ENCODE measurements around the gene EHMT1. TPM values are rescaled to one million over a fixed set of nuclear protein-coding genes. Genes with fewer than 3 reads are reported as not detected.
A peak's percentile ranks its signal among the peaks of the same experiment; 100 is the strongest.

EHMT1 gene
- polyA plus RNA-seq, 2 of the 4 experiments (the other 2 are of a cell fraction) = 41.3 to 48.0 TPM

DNA sequence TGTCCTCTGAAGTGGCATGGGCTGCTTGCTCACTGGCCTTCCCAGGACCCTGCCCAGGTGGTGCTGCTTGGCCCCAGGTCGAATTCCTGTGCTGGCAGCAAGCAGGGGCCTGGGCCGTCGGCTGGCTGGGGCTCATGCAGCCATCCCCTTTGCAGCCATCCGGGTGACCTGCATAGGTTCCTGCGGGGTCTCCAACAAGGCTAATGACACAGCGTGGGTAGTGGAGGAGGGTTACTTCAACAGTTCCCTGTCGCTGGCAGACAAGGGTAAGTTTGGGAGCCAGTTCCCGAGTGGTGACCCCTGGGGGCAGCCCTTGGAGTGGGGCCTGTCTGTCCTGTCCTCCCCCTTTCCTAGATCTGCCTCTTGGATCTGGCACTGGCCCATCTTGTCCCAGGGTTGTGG, 6.1 kb upstream of the EHMT1 start:
- Histone ChIP-seq H3K4me2 (peak overlapping the region; percentile 63), H3K4me1 (peaks cover 44% of the 10 kb centered on the region), H3K4me3 (no peak overlapping the region), H3K27ac (peak overlapping the region; percentile 81 to 88), H3K9me3 (no peaks in the 10 kb centered on the region)
- WGBS (ENCODE audit: missing lambda C conversion rate) = 64% methylated on average over 2 of the region's 8 CpGs
- DNase-seq (ENCODE audit: low read depth in 1 of 2, low spot score in 1 of 2) (no peak), FAIRE-seq (no peak), ATAC-seq (peak in 1 of 2 experiments; percentile 7; a peak in 2 of 6 replicates)
- TF ChIP-seq, protein P1, sequence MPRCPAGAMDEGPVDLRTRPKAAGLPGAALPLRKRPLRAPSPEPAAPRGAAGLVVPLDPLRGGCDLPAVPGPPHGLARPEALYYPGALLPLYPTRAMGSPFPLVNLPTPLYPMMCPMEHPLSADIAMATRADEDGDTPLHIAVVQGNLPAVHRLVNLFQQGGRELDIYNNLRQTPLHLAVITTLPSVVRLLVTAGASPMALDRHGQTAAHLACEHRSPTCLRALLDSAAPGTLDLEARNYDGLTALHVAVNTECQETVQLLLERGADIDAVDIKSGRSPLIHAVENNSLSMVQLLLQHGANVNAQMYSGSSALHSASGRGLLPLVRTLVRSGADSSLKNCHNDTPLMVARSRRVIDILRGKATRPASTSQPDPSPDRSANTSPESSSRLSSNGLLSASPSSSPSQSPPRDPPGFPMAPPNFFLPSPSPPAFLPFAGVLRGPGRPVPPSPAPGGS (IDR thresholded peaks at IDR 0.05) = 0 out of 3 replicates have a peak, but pooled peaks have one; percentile 23
- TF ChIP-seq HOXA7 (CRISPR knock-in tag; IDR thresholded peaks at IDR 0.05) (no peak), EHF (CRISPR knock-in tag; IDR thresholded peaks at IDR 0.05) (no peak), GATA3 (IDR thresholded peaks at IDR 0.05; ENCODE audit: borderline replicate concordance) (no peak), EHMT2 (IDR thresholded peaks at IDR 0.05; ENCODE audit: low read depth) (no peak), NR3C1 (IDR thresholded peaks at IDR 0.05) (no peak), MAZ (IDR thresholded peaks at IDR 0.05; ENCODE audit: borderline replicate concordance, low read depth, low read length) (no peak), POLR2A (IDR thresholded peaks at IDR 0.05; ENCODE audit: low read length) (no peak)
- POLR2A ChIA-PET = interaction anchor here (1.9 kb wide), 1 partner anchor 22 kb away, joined by 5 read pairs; the partner anchor contains the start of gene ZMYND19
- CTCF ChIA-PET = interaction anchor here (0.7 to 2.1 kb wide), 2 partner anchors 34 to 309 kb away, joined by 3 to 10 read pairs; partner anchors contain the start of gene DPH7

DNA sequence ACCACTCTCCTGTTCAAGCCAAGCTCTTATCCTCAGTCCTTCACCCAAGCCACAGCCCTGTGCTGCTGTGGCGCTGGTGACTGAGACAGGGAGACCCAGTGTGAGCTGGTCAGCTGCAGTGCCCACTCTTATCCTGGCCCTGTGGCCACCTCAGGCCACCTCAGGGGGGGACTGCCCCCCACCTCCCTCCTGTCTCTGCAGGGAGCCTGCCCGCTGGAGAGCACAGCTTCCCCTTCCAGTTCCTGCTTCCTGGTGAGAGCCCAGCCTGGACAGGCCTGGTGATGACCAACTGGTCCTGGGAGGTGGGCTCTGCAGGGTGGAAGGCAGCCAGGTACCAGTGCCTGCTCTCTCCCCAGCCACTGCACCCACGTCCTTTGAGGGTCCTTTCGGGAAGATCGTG, 5.5 kb upstream of the EHMT1 start:
- Histone ChIP-seq H3K27ac (peak overlapping the region; percentile 81 to 88; a peak in 4 of 6 replicates), H3K4me1 (peaks cover 44% of the 10 kb centered on the region), H3K4me3 (no peak overlapping the region), H3K9me3 (no peaks in the 10 kb centered on the region), H3K4me2 (peak overlapping the region; percentile 63; the same call in 1 of the 3 replicates)
- DNase-seq (ENCODE audit: low read depth in 1 of 2, low spot score in 1 of 2) (no peak), ATAC-seq (peak in 1 of 2 experiments; percentile 1; a peak in 1 of 6 replicates), FAIRE-seq (no peak)
- TF ChIP-seq ZSCAN20 (CRISPR knock-in tag; IDR thresholded peaks at IDR 0.05) (no peak), HEYL (CRISPR knock-in tag; IDR thresholded peaks at IDR 0.05) (no peak), EHF (CRISPR knock-in tag; IDR thresholded peaks at IDR 0.05) (no peak), FOSB (CRISPR knock-in tag; IDR thresholded peaks at IDR 0.05) (no peak), RARB (CRISPR knock-in tag; IDR thresholded peaks at IDR 0.05) (no peak), FOXS1 (CRISPR knock-in tag; IDR thresholded peaks at IDR 0.05) (no peak), KDM1A (IDR thresholded peaks at IDR 0.05; ENCODE audit: low read depth) (no peak), ZC3H11A (IDR thresholded peaks at IDR 0.05) (no peak), NR3C1 (IDR thresholded peaks at IDR 0.05) (no peak), CHD2 (IDR thresholded peaks at IDR 0.05; ENCODE audit: low read length, partially characterized antibody) (no peak), GATA3 (IDR thresholded peaks at IDR 0.05; ENCODE audit: borderline replicate concordance) (no peak), CBX2 (IDR thresholded peaks at IDR 0.05; ENCODE audit: borderline replicate concordance, low read depth) (no peak), JUN (IDR thresholded peaks at IDR 0.05) (0 out of 5 replicates have a peak, but pooled peaks of 1 of the 2 experiments have one; percentile 13)
- TF ChIP-seq, protein P2, sequence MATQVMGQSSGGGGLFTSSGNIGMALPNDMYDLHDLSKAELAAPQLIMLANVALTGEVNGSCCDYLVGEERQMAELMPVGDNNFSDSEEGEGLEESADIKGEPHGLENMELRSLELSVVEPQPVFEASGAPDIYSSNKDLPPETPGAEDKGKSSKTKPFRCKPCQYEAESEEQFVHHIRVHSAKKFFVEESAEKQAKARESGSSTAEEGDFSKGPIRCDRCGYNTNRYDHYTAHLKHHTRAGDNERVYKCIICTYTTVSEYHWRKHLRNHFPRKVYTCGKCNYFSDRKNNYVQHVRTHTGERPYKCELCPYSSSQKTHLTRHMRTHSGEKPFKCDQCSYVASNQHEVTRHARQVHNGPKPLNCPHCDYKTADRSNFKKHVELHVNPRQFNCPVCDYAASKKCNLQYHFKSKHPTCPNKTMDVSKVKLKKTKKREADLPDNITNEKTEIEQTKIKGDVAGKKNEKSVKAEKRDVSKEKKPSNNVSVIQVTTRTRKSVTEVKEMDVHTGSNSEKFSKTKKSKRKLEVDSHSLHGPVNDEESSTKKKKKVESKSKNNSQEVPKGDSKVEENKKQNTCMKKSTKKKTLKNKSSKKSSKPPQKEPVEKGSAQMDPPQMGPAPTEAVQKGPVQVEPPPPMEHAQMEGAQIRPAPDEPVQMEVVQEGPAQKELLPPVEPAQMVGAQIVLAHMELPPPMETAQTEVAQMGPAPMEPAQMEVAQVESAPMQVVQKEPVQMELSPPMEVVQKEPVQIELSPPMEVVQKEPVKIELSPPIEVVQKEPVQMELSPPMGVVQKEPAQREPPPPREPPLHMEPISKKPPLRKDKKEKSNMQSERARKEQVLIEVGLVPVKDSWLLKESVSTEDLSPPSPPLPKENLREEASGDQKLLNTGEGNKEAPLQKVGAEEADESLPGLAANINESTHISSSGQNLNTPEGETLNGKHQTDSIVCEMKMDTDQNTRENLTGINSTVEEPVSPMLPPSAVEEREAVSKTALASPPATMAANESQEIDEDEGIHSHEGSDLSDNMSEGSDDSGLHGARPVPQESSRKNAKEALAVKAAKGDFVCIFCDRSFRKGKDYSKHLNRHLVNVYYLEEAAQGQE (IDR thresholded peaks at IDR 0.05) = no peak
- TF ChIP-seq, protein P3, sequence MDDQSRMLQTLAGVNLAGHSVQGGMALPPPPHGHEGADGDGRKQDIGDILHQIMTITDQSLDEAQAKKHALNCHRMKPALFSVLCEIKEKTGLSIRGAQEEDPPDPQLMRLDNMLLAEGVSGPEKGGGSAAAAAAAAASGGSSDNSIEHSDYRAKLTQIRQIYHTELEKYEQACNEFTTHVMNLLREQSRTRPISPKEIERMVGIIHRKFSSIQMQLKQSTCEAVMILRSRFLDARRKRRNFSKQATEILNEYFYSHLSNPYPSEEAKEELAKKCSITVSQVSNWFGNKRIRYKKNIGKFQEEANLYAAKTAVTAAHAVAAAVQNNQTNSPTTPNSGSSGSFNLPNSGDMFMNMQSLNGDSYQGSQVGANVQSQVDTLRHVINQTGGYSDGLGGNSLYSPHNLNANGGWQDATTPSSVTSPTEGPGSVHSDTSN (IDR thresholded peaks at IDR 0.05) = peak; percentile 24; the same call in 1 of the 2 replicates
- TF ChIP-seq, protein P4, sequence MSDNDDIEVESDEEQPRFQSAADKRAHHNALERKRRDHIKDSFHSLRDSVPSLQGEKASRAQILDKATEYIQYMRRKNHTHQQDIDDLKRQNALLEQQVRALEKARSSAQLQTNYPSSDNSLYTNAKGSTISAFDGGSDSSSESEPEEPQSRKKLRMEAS (IDR thresholded peaks at IDR 0.05) = no peak
- WGBS (ENCODE audit: missing lambda C conversion rate) = 90% methylated on average over 4 of the region's 5 CpGs
- POLR2A ChIA-PET = interaction anchor here (1.9 kb wide), 1 partner anchor 22 kb away, joined by 5 read pairs; the partner anchor contains the start of gene ZMYND19
- CTCF ChIA-PET = interaction anchor here (0.7 to 2.1 kb wide), 3 partner anchors 34 to 310 kb away, joined by 3 to 10 read pairs (median 3); partner anchors contain the start of gene DPH7

Data from A549 (cell line).